HG02588 (cell line): Measurements from ENCODE around the gene CD53.
"Not testable (repeated sequence)": the region's sequence is repeated elsewhere in the genome, so short reads cannot be mapped to it uniquely, and the experiment has no call there.

ENCODE experiments used
- ATAC-seq: cut with Tn5 transposase; IDR thresholded peaks from one replicate; pipeline ENCODE4 v1.9.1; 2021; ENCODE audit warnings: mild to moderate bottlenecking, moderate library complexity; ENCODE audit not compliant: unreplicated experiment

Gene CD53

GRCh38 chr1:110914676-110915075, 41.7 kb downstream of the CD53 start:
- no peak for ATAC-seq

- no peak for ATAC-seq
Observed at GRCh38 chr1:110915804-110916203, 42.9 kb downstream of the CD53 start.

- no peak for ATAC-seq
Observed at GRCh38 chr1:110916274-110916668, 43.3 kb downstream of the CD53 start.

- ATAC-seq = no peak
Observed at GRCh38 chr1:110916669-110917306, 43.8 kb downstream of the CD53 start.

GRCh38 chr1:110918016-110918415, 45.1 kb downstream of the CD53 start:
- ATAC-seq = no peak

GRCh38 chr1:110921953-110922352, 49.0 kb downstream of the CD53 start:
- ATAC-seq = no peak

GRCh38 chr1:110927484-110928075, 54.6 kb downstream of the CD53 start:
- no peak for ATAC-seq

GRCh38 chr1:110928191-110928590, 55.2 kb downstream of the CD53 start:
- no peak for ATAC-seq

GRCh38 chr1:110928904-110929303, 56.0 kb downstream of the CD53 start:
- no peak for ATAC-seq

GRCh38 chr1:110931097-110931496, 58.1 kb downstream of the CD53 start:
- not testable (repeated sequence) for ATAC-seq

- no peak for ATAC-seq
Observed at GRCh38 chr1:110936567-110936966, 63.6 kb downstream of the CD53 start.

GRCh38 chr1:110944806-110945205, 71.9 kb downstream of the CD53 start:
- ATAC-seq = no peak

- ATAC-seq = no peak
Observed at GRCh38 chr1:110945626-110946025, 72.7 kb downstream of the CD53 start.

GRCh38 chr1:110948038-110948810, 75.3 kb downstream of the CD53 start:
- ATAC-seq = no peak
